Raji (cell line): ENCODE measurements around the gene SYT13.

ENCODE experiments used
- POLR2A ChIP-seq: IDR thresholded peaks from 2 replicates; pipeline ENCODE4 v1.6.1; 2011; ENCODE audit warnings: low read depth, low read length, control low read depth; ENCODE audit not compliant: insufficient read depth

Gene SYT13, protein sequence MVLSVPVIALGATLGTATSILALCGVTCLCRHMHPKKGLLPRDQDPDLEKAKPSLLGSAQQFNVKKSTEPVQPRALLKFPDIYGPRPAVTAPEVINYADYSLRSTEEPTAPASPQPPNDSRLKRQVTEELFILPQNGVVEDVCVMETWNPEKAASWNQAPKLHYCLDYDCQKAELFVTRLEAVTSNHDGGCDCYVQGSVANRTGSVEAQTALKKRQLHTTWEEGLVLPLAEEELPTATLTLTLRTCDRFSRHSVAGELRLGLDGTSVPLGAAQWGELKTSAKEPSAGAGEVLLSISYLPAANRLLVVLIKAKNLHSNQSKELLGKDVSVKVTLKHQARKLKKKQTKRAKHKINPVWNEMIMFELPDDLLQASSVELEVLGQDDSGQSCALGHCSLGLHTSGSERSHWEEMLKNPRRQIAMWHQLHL

GRCh38 chr11:45285930-45286632, at the start of gene SYT13:
TSS of gene SYT13 (minus strand) at chr11:45286341. CDS start at chr11:45286207, 134 bp downstream.
- no peak for TF ChIP-seq POLR2A

DNA sequence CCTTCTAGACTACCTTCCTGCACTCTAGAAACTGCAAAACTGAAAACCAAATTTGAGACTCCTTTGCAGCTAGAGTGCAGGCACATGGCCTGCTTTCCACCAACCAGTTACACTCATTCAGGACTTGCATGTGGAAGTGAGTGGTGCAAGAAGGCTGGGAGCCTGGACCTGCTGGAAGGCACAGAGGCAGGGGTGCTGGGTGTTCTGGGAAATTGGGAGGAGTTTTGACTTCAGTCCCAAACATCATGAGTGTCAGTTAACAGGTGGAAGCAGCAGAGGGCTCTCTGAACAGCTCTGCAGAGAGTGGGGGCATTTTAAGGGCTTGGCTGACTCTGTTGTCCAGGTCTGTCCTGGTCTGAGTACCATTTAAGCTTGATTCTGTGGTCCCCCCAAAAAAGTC, 49.3 kb upstream of the SYT13 start:
- no peak for TF ChIP-seq POLR2A

GRCh38 chr11:45334836-45335235, 48.7 kb upstream of the SYT13 start:
- no peak for TF ChIP-seq POLR2A

DNA sequence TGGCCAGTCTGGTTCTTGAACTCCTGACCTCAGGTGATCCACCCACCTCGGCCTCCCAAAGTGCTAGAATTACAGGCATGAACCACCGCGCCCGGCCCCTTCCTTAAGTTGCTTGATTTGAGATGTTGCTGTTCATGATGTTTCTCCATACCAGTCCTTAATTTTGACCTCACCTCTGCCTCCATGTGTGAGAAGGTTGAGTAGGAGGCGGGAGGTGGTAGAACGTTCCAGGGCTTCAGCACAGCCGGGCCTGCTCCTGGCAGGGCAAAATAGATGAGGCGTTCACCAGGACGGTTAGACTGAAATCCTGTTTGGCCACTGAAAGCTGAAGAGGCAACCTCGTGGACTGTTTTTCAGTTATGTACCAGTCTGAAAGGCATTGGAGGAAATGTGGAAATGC, 48.3 kb upstream of the SYT13 start:
- no peak for TF ChIP-seq POLR2A

DNA sequence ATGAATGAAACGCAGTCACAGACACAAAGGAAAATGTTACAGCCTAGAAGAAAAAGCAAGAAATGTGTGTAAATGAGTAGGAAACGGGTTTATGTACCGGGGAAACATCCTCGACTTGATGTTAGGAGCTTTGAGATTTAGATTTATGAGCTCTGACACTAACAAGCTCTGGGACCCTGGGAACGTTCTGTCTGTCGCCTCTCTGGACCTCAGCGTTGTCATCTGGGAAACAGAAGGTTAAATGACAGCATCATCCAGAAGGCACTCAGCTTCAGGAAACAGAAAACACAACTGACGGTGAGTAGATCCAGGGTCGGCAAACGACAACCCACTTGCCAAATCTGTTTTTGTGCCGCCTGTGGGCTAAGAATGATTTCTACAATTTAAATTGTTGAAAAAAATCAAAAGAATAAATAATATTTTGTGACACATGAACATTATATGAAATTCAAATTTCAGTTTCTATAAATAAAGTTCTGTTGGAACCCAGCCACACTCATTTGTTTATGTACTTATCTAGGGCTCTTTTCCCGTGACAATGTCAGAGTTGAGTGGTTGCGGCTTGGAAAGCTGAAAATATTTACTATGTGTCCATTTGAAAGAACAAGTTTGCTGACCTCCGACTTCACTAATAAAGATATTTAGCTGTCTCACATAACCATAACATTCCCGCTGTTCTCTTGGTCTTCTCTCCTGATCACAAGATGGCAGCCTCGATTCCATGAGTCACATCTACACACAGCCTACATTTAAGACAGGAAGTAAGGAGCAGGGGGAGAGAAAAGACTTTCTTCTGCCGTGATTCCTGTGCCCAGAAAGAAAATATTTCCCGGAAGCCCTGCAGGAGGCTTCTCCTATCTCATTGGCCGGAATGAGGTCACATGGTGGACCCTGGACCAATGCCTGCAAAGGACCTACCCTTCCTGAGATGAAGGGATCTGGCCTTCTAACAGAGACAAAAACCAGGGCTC, 47.1 kb upstream of the SYT13 start:
- no peak for TF ChIP-seq POLR2A

DNA sequence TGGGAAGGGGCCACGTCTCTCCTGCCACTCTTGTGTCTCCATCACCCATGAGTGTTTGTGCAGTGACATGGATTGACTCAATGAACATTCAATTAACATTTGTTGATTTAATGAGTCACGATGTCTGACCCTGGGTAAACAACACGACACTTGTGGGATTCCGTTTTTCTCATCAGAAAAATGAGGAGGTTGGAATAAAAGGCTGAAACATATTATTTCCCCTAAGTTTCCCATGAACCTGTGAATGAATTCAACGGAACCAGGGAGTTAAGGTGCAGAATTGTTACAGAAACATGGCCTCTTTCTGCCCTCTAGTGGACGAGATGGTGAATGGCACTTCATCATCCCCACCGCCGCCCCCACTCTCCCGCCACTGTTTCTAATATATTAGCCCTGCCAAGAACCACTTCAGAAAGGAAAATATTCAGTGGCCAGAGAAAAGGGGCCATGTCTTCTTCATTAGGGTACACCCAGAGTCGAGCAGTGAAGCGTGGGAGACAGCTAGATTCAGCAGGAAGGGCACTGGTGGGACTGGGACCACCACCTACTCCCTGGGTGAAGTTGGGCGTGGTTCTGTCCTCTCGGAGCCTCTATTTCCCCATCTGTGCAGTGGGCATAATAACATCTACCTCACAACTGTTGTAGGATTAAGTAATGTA, 46.3 kb upstream of the SYT13 start:
- no peak for TF ChIP-seq POLR2A

GRCh38 chr11:45331839-45332238, 45.7 kb upstream of the SYT13 start:
- TF ChIP-seq POLR2A = no peak

DNA sequence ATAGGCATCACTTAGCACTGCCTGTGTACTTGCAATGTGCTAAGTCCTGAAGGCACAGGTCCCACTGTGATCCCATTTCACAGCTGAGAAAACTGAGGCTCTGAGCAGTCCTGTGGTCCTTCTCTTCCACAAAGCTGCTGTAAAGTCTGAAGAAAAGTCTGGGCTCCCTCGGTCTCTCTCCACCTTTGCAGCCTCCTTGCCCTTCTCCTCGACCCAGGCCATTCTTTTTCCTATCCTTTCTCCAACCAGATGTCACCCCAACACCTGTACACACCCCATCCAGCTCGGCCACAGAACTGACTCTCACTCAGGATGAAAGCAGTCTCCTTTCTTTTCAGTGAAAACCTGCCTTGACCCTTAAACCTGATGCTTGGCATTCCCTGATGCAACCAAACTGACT, 42.6 kb upstream of the SYT13 start:
- TF ChIP-seq POLR2A = no peak

- no peak for TF ChIP-seq POLR2A
Measured at GRCh38 chr11:45324459-45324858, 38.3 kb upstream of the SYT13 start.

DNA sequence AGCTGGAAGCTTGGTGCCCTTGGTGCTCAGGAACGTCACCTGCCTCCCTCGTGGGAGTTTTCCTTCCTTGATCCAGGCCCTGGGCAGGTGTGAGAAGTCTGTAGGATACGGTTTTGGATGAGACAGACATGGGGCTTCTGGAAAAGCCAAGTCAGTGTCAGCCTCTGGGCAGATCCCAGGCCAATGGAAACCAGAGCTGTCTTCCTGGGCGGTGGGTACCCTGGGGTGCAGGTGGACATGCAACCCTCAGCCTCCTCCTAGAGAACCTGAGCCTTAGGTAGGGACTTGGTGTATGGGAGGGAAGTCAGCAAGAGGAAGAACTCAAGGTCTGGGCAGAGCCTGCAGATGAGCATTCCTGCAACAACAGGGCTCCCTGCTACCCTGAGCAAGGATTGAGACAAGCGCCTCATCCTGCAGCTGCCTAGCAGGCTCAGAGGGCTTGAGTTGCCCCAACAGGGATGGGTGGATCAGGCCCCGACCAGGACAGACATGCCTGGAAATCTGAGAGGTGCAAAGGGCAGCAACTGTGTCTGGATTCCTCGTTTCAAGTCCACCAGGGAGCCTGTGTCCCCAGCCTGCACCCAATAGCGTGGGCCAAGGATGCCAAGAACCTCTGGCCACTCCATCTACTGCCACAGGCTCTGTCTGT, 37.6 kb upstream of the SYT13 start:
- no peak for TF ChIP-seq POLR2A

- no peak for TF ChIP-seq POLR2A
Measured at GRCh38 chr11:45322891-45323600, 36.9 kb upstream of the SYT13 start.

DNA sequence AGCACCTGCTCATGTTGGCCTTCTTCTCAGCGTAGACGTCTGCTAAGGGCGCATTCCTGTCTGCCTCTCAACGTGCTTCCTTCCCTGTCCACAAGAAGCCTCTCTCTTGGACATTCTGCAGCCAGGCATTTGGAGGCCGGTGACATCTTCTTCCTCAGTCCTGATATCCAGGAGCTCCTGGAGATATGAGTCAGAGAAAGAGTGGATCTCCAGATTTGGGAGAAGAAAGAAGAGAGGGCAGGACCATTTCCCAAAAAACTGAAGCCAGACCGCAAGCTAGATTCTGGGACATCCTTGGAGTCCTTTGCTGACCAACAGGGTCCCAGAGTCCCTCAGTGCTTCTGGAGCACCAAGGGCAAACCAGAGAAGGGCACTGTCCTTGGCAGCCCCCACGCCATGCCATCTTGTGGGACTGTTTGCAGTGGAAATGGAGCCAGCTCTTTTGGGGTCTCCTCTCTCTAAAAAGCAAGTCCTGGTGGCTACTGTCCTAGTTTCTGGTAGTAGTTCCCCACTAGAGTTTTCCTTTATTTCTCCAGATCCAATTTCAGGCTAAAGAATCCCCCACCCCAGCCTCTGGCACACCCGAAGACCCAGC, 36.1 kb upstream of the SYT13 start:
- no peak for TF ChIP-seq POLR2A

DNA sequence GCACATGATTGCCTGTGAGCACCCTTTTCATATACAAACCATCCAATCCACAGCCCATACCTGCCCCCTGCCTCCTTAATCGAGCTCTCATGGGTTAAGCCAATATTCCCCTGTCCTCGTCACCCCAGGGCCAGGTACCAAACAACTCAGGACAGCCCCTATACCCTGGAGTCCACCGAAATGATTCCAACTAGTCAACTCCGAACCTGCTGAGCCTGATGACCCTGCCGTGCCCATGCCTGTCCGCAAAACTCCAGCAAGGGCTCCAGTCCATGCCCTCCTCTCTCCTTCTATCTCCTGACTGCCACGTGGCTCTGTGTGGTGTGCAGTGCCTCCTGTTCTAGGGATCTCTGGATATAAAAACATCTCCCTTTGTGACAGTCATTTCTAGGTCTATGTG, 35.5 kb upstream of the SYT13 start:
- no peak for TF ChIP-seq POLR2A

DNA sequence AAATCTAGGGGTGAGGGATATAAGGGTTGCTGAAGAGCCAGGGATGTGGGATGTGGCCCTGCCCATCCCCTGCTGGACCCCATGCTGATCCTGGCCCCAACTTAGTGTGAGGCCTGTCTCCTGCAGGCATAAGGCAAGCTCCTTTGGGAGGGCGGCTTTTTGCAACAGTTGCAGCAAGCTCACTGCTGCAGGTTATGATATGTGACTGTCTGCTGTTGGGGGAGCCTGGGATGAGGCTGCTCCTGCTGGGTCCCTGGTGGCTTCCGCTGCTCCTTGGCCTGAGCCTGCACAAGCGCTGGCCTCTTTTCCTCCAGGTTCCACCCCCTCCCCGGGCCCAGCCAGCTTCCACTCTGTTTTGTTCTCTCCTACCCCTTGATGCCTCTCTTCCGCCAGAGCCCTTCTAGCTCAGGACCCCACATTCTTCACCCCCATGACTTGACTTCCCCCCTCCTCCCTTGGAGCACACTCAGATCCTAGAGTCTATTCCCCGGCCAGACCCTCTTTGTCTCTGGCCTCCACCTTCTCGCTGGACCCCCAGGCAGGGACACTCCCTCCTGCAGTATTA, 35.0 kb upstream of the SYT13 start:
- TF ChIP-seq POLR2A = no peak
